Adrenal gland (tissue), 12 donors: ENCODE results near the gene GPR171. TPM values are rescaled to one million over a fixed set of nuclear protein-coding genes. Genes with fewer than 3 reads are reported as not detected.

Experiments used
- DNase-seq, 7 donors: peaks; one replicate each; pipeline ENCODE4 v3.0.0-alpha.2; 2019 to 2020
- H3K27ac ChIP-seq, 5 donors: fragments of 200-600 bp; sonication (generic) in 4 of 5; 1 replicate in 3 of 5; 2 replicates in 2 of 5; pipeline versions ENCODE4 v1.5.1 to v1.8.0; 2016 to 2020; ENCODE audit warnings: mild to moderate bottlenecking in 1 of 5
- H3K27me3 ChIP-seq: fragments of 200-600 bp; 2 replicates; pipeline ENCODE4 v1.8.0; 2021
- H3K36me3 ChIP-seq, 2 donors: fragments of 200-600 bp; replicated peaks in 1 of 2; 1 replicate in 1 of 2; 2 replicates in 1 of 2; pipeline versions ENCODE4 v1.5.1 to v1.8.0; 2018 to 2022
- H3K4me1 ChIP-seq, 2 donors: fragments of 200-600 bp; replicated peaks in 1 of 2; 1 replicate in 1 of 2; 2 replicates in 1 of 2; pipeline versions ENCODE4 v1.5.1 to v1.8.0; 2018 to 2021
- H3K4me3 ChIP-seq, 4 donors: fragments of 200-600 bp; sonication (generic) in 3 of 4; one replicate each; pipeline ENCODE4 v1.5.1; 2016 to 2018
- H3K9me3 ChIP-seq, 3 donors: fragments of 200-600 bp; sonication (generic) in 1 of 3; replicated peaks in 1 of 3; 1 replicate in 2 of 3; 2 replicates in 1 of 3; pipeline versions ENCODE4 v1.5.1 to v1.8.0; 2016 to 2021
- POLR2A ChIP-seq, 2 donors: fragments of 450-650 bp; IDR thresholded peaks; one replicate each; pipeline ENCODE4 v1.6.1; 2017; ENCODE audit warnings: antibody characterized with exemption in 2 of 2, mild to moderate bottlenecking in 2 of 2, moderate library complexity in 1 of 2
- WGBS, 4 donors: extraction: QIAGEN DNeasy Blood & Tissue Kit in 2 of 4; methylation state at CpG; one replicate each; pipeline versions ENCODE4 v1.1.5 to v1.1.7; 2013 to 2017; 5-methylcytosine and 5-hydroxymethylcytosine counted together
- intact Hi-C, 2 donors: fragments of 100-400 bp; cut with DNase I; formaldehyde crosslinking; loops; one replicate each; pipeline versions ENCODE4 v1.14.1 to v1.15.0; 2022 to 2023
- polyA plus RNA-seq, 3 donors: library from polyadenylated mRNA; stranded (reverse); fragments of 200-250 nt in 2 of 3; fragments of 350-450 nt in 1 of 3; fragmentation: Illumina TruSeq in 1 of 3; extraction: RNeasy Lipid Tissue Mini Kit (QIAGEN cat#74804) in 1 of 3; gene quantifications; one replicate each; pipeline ENCODE4 v1.2.3, GENCODE V29; 2013 to 2014
- total RNA-seq, 9 donors: library from RNA; depleted of rRNA in 4 of 9; stranded (reverse); fragments of >200 nt in 4 of 9; fragments of 120-200 nt in 1 of 9; fragmentation: NEBNext Ultra II Directional in 1 of 9; extraction: Animal tissue kit (Norgen Biotek cat#: 25700) in 1 of 9; gene quantifications; one replicate each; pipeline versions ENCODE4 v1.1.0 to v1.2.4, GENCODE V29; 2013 to 2023
- TF ChIP-seq, protein P1 (sequence below), 6 experiments: fragments of 450-650 bp in 4 of 6; fragments of 200-600 bp in 2 of 6; sonication (generic) in 1 of 6; IDR thresholded peaks; 1 replicate in 5 of 6; 2 replicates in 1 of 6; pipeline versions ENCODE4 v1.5.1 to v1.8.0; 2016 to 2021; ENCODE audit warnings: antibody characterized with exemption in 6 of 6, mild to moderate bottlenecking in 2 of 6, moderate library complexity in 1 of 6
- donor health status: healthy with polysubstance abuse.
- donor health status: Bipolar disorder and iron deficiency.
- donor health status: DM: yes; HTN: yes; CAD: no.
- donor health status: DM: no; HTN: no; CAD: no.
- donor health status: DM: no; HTN: no; CAD: no.
- donor health status: DM: yes; HTN: yes; CAD: no.

The GPR171 gene
- total and polyA plus RNA-seq, 12 donors, result 0.06 to 2.0 (median 0.49) TPM; not detected in 2

DNA sequence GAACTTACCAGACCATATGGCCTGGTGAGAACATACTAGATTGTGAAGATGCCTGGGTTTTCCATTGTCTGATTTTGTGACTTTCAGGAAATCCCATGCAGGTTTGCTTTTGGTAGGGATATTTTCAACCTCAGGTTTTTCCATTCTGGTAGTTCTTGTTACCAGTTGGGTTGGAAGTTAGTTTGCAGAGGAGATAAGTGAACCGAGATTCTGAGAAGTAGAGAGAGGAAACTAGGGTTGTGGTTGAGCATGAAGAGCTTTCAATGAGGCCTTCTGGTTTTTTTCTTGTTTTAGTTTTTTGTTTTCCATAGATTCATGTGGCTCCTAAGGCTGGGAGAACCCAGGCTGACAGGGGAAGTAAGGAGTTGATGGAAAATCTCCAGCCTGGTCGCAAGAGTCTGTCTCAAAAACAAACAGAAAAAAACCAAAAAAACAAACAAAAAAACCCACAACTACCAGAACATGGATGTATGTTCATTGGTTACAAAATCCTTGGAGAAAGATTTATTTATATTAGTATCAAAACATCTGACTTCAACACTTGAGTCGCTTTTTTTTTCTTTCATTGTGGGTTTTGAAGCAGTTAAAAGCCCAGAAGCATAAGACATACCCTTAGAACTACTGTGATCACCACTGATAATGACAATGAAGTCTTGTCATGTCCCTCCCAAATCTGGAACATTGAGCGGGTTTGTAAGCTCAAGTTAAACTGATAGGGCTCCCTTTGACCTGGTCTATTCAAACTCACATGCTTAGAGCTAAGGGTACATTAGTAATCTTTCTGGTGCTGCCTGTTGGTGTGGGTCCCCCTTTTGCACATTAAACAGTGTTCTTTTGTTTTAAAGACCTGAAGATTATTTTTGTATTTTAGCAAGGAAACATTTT, 3.2 kb downstream of the GPR171 start:
- Histone ChIP-seq H3K4me3 (no peak overlapping the region), H3K36me3 (no peaks in the 10 kb centered on the region), H3K27me3 (no peaks in the 10 kb centered on the region), H3K4me1 (peaks cover 0 to 3% of the 10 kb centered on the region in 2 donors), H3K27ac (no peak overlapping the region), H3K9me3 (no peaks in the 10 kb centered on the region)
- intact Hi-C loops, result no loop called here
- DNase-seq, result no peak
- 76 to 88% (median 84%) methylated on average over 4 of the region's 4 CpGs for WGBS, 4 donors
- no peak for TF ChIP-seq POLR2A (IDR thresholded peaks at IDR 0.05)
- TF ChIP-seq, protein P1, sequence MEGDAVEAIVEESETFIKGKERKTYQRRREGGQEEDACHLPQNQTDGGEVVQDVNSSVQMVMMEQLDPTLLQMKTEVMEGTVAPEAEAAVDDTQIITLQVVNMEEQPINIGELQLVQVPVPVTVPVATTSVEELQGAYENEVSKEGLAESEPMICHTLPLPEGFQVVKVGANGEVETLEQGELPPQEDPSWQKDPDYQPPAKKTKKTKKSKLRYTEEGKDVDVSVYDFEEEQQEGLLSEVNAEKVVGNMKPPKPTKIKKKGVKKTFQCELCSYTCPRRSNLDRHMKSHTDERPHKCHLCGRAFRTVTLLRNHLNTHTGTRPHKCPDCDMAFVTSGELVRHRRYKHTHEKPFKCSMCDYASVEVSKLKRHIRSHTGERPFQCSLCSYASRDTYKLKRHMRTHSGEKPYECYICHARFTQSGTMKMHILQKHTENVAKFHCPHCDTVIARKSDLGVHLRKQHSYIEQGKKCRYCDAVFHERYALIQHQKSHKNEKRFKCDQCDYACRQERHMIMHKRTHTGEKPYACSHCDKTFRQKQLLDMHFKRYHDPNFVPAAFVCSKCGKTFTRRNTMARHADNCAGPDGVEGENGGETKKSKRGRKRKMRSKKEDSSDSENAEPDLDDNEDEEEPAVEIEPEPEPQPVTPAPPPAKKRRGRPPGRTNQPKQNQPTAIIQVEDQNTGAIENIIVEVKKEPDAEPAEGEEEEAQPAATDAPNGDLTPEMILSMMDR (IDR thresholded peaks at IDR 0.05), result no peak

DNA sequence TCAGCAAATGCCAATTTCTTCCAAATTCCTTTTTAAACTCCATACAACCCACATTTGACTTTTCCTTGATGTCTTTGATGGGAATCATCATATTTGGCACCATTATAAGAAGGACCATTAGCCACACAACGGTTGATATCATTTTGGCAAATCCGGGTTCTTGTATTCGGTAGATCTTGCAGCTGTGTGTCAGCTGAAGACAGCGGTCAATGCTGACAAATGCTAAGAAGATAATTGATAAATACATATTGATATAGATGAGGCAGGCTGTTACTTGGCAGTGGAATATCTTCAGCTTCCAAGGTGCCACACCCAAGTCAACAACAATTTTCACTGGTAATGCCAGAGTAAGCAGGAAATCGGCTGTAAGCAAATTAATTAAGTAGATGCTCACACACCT, 4.2 kb downstream of the GPR171 start:
- intact Hi-C loops, result no loop called here
- Histone ChIP-seq H3K4me1 (no peaks in the 10 kb centered on the region), H3K27ac (no peak overlapping the region), H3K27me3 (no peaks in the 10 kb centered on the region), H3K4me3 (no peak overlapping the region), H3K9me3 (no peaks in the 10 kb centered on the region), H3K36me3 (no peaks in the 10 kb centered on the region)
- no peak for DNase-seq
- 95 to 97% (median 96%) methylated on average over 5 of the region's 5 CpGs for WGBS, 4 donors
- TF ChIP-seq, protein P1 (IDR thresholded peaks at IDR 0.05), result no peak
- TF ChIP-seq POLR2A (IDR thresholded peaks at IDR 0.05), result no peak

GRCh38 chr3:151197981-151198767, 4.8 kb downstream of the GPR171 start:
- Histone ChIP-seq H3K9me3 (no peaks in the 10 kb centered on the region), H3K4me3 (no peak overlapping the region), H3K27me3 (no peaks in the 10 kb centered on the region), H3K27ac (no peak overlapping the region), H3K4me1 (no peaks in the 10 kb centered on the region), H3K36me3 (no peaks in the 10 kb centered on the region)
- intact Hi-C loops, result no loop called here
- DNase-seq, result no peak
- TF ChIP-seq, protein P1 (IDR thresholded peaks at IDR 0.05), result no peak
- no peak for TF ChIP-seq POLR2A (IDR thresholded peaks at IDR 0.05)
- 84 to 91% (median 87%) methylated on average over 6 of the region's 6 CpGs for WGBS, 4 donors

- Histone ChIP-seq H3K27me3 (no peaks in the 10 kb centered on the region), H3K27ac (no peak overlapping the region), H3K4me3 (no peak overlapping the region), H3K4me1 (no peaks in the 10 kb centered on the region), H3K36me3 (no peaks in the 10 kb centered on the region), H3K9me3 (no peaks in the 10 kb centered on the region)
- TF ChIP-seq, protein P1 (IDR thresholded peaks at IDR 0.05), result no peak
- TF ChIP-seq POLR2A (IDR thresholded peaks at IDR 0.05), result no peak
- intact Hi-C loops, result no loop called here
- WGBS, 4 donors, result 90 to 98% (median 97%) methylated on average over 5 to 8 of the region's 8 CpGs
- no peak for DNase-seq
Measured at GRCh38 chr3:151197228-151197627, 5.8 kb downstream of the GPR171 start.
